ENCODE results near the gene ASCC1.

DNA sequence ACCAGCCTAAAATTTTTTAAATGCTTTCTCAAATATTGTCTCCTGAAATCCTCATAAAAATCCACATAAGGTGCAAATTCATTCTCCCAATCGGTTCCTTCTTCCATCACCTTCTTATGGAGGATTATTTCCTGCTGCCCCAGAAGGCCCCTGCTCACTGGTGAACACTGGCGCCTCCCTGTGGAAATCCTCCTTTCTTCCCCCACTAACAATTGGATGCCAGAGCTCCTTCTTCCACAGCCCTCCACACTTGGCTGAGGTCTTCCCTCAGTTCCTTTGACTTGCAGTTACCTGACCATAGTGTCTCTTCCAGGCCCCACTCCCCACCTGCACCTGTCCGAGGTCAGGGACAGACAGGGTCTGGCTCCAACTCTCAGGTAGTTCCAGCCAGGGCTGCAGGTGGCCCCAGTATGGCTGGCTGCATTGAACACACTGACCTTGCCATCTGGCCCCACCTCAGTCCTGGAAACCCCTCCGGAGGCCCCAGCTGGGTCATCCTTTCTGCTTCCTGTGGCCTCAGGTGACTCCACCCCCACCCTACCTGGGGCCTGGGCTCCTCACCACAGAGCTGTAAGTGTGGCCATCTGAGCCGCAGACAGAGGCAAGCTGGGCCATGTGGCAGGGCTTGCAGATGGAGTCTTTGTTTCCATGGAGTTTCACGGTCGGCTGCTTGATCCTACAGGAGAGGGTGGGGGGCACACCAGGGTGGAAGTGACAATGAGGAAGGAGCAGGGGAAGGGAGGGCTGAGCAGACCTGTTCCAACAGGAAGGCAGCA lies 146.1 kb downstream of the ASCC1 start:
- no peak for TF ChIP-seq TAF1 (IDR thresholded peaks at IDR 0.05; ENCODE audit: low read depth, low read length)
- TF ChIP-seq POLR2AphosphoS5 (IDR thresholded peaks at IDR 0.05; ENCODE audit: low read depth, low read length): no peak
- TF ChIP-seq POLR2A (IDR thresholded peaks at IDR 0.05; ENCODE audit: low read depth, low read length): no peak

Measured in GM12891 (cell line).